ENCODE results near the gene TMEM50B.
"Not testable (repeated sequence)": the region's sequence is repeated elsewhere in the genome, so short reads cannot be mapped to it uniquely, and the experiment has no call there.

TMEM50B gene

GRCh38 chr21:33510826-33511225, 31.1 kb upstream of the TMEM50B start:
- ATAC-seq = no peak
- no peak for TF ChIP-seq BACH2 (CRISPR knock-in tag; IDR thresholded peaks at IDR 0.05; ENCODE audit: borderline replicate concordance)
- no peak for TF ChIP-seq SNAI2 (CRISPR knock-in tag; IDR thresholded peaks at IDR 0.05)
- TF ChIP-seq CREB5 (CRISPR knock-in tag; IDR thresholded peaks at IDR 0.05; ENCODE audit: low read depth) = no peak
- no peak for TF ChIP-seq ESRRG (CRISPR knock-in tag; IDR thresholded peaks at IDR 0.05)
- no peak for TF ChIP-seq RARB (CRISPR knock-in tag; IDR thresholded peaks at IDR 0.05)
- no peak for TF ChIP-seq ZFP30 (CRISPR knock-in tag; IDR thresholded peaks at IDR 0.05)
- no peak for TF ChIP-seq ZNF70 (CRISPR knock-in tag; IDR thresholded peaks at IDR 0.05)
- TF ChIP-seq TOX (CRISPR knock-in tag; IDR thresholded peaks at IDR 0.05; ENCODE audit: borderline replicate concordance) = no peak

GRCh38 chr21:33507003-33507402, 27.2 kb upstream of the TMEM50B start:
- TF ChIP-seq ZNF8 (CRISPR knock-in tag; IDR thresholded peaks at IDR 0.05) = peak; percentile 90
- ATAC-seq = not testable (repeated sequence)

- TF ChIP-seq PATZ1 (CRISPR knock-in tag; IDR thresholded peaks at IDR 0.05; ENCODE audit: borderline replicate concordance) = no peak
- no peak for ATAC-seq
Measured at GRCh38 chr21:33505833-33506232, 26.1 kb upstream of the TMEM50B start.

- TF ChIP-seq OSR1 (CRISPR knock-in tag; IDR thresholded peaks at IDR 0.05) = no peak
- no peak for ATAC-seq
Measured at GRCh38 chr21:33496345-33496744, 16.6 kb upstream of the TMEM50B start.

- no peak for ATAC-seq
- TF ChIP-seq POU6F1 (CRISPR knock-in tag; IDR thresholded peaks at IDR 0.05; ENCODE audit: borderline replicate concordance, low read depth) (no peak), ZNF70 (CRISPR knock-in tag; IDR thresholded peaks at IDR 0.05) (no peak), OSR1 (CRISPR knock-in tag; IDR thresholded peaks at IDR 0.05) (no peak)
Measured at GRCh38 chr21:33495743-33496142, 16.0 kb upstream of the TMEM50B start.

- no peak for TF ChIP-seq ZNF565 (CRISPR knock-in tag; conservative IDR thresholded peaks at IDR 0.05; ENCODE audit: low read depth)
- TF ChIP-seq TOX (CRISPR knock-in tag; IDR thresholded peaks at IDR 0.05; ENCODE audit: borderline replicate concordance) = no peak
- TF ChIP-seq ESRRG (CRISPR knock-in tag; IDR thresholded peaks at IDR 0.05) = no peak
- TF ChIP-seq ZFP30 (CRISPR knock-in tag; IDR thresholded peaks at IDR 0.05) = no peak
- no peak for TF ChIP-seq PATZ1 (CRISPR knock-in tag; IDR thresholded peaks at IDR 0.05; ENCODE audit: borderline replicate concordance)
- no peak for TF ChIP-seq CREB5 (CRISPR knock-in tag; IDR thresholded peaks at IDR 0.05; ENCODE audit: low read depth)
- no peak for TF ChIP-seq ARNTL (CRISPR knock-in tag; IDR thresholded peaks at IDR 0.05; ENCODE audit: borderline replicate concordance, low read depth)
- TF ChIP-seq TCF4 (CRISPR knock-in tag; IDR thresholded peaks at IDR 0.05; ENCODE audit: borderline replicate concordance) = no peak
- no peak for TF ChIP-seq CSDC2 (CRISPR knock-in tag; IDR thresholded peaks at IDR 0.05)
- no peak for TF ChIP-seq PPARA (CRISPR knock-in tag; IDR thresholded peaks at IDR 0.05; ENCODE audit: borderline replicate concordance)
- TF ChIP-seq ZNF8 (CRISPR knock-in tag; IDR thresholded peaks at IDR 0.05) = no peak
- no peak for TF ChIP-seq ISL1 (CRISPR knock-in tag; IDR thresholded peaks at IDR 0.05)
- no peak for TF ChIP-seq SNAI2 (CRISPR knock-in tag; IDR thresholded peaks at IDR 0.05)
- no peak for TF ChIP-seq TSHZ2 (CRISPR knock-in tag; IDR thresholded peaks at IDR 0.05)
- no peak for TF ChIP-seq POU6F1 (CRISPR knock-in tag; IDR thresholded peaks at IDR 0.05; ENCODE audit: borderline replicate concordance, low read depth)
- TF ChIP-seq RARB (CRISPR knock-in tag; IDR thresholded peaks at IDR 0.05) = no peak
- no peak for TF ChIP-seq GLIS3 (CRISPR knock-in tag; IDR thresholded peaks at IDR 0.05)
- no peak for ATAC-seq
Measured at GRCh38 chr21:33493756-33494155, 14.0 kb upstream of the TMEM50B start.
